HepG2 (cell line): ENCODE data around the gene EPHB4. TPM values are rescaled to one million over a fixed set of nuclear protein-coding genes. Genes with fewer than 3 reads are reported as not detected.
A peak's percentile ranks its signal among the peaks of the same experiment; 100 is the strongest.

Experiments
- CERS6 ChIP-seq: sonication (generic); formaldehyde crosslinking; IDR thresholded peaks from 2 replicates; pipeline ENCODE4 v1.5.0; 2020; ENCODE audit warnings: missing genetic modification reagents
- MNT ChIP-seq: fragments of 450-650 bp; IDR thresholded peaks from 2 replicates; pipeline ENCODE4 v1.6.1; 2016
- NFYC ChIP-seq: IDR thresholded peaks from 2 replicates; pipeline ENCODE4 v1.6.1; 2016; ENCODE audit warnings: missing genetic modification reagents, missing compliant biosample characterization
- RERE ChIP-seq: IDR thresholded peaks from 2 replicates; pipeline ENCODE4 v1.6.1; 2016; ENCODE audit warnings: low read depth, missing genetic modification reagents, missing compliant biosample characterization
- RFXANK ChIP-seq: IDR thresholded peaks from 2 replicates; pipeline ENCODE4 v1.6.1; 2016
- SNAPC5 ChIP-seq: sonication (generic); formaldehyde crosslinking; IDR thresholded peaks from 2 replicates; pipeline ENCODE4 v1.8.1; 2023; ENCODE audit warnings: mild to moderate bottlenecking, missing genetic modification reagents, borderline replicate concordance
- ZNF142 ChIP-seq: sonication (generic); formaldehyde crosslinking; IDR thresholded peaks from 2 replicates; pipeline ENCODE4 v1.4.0; 2020; ENCODE audit warnings: missing genetic modification reagents
- ZNF232 ChIP-seq: sonication (generic); formaldehyde crosslinking; IDR thresholded peaks from 2 replicates; pipeline ENCODE4 v1.4.0; 2020; ENCODE audit warnings: missing genetic modification reagents, borderline replicate concordance
- ZNF292 ChIP-seq: sonication (generic); formaldehyde crosslinking; IDR thresholded peaks from 2 replicates; pipeline ENCODE4 v1.8.1; 2022; ENCODE audit warnings: mild to moderate bottlenecking, low read depth, missing genetic modification reagents, borderline replicate concordance
- ZNF317 ChIP-seq: sonication (generic); formaldehyde crosslinking; IDR thresholded peaks from 2 replicates; pipeline ENCODE4 v1.5.0; 2020; ENCODE audit warnings: mild to moderate bottlenecking, missing genetic modification reagents
- ZNF740 ChIP-seq: sonication (generic); formaldehyde crosslinking; IDR thresholded peaks from 2 replicates; pipeline ENCODE4 v1.4.0; 2020; ENCODE audit warnings: missing genetic modification reagents
- ZNF747 ChIP-seq: sonication (generic); formaldehyde crosslinking; IDR thresholded peaks from 2 replicates; pipeline ENCODE4 v1.8.1; 2023; ENCODE audit warnings: missing genetic modification reagents, mild to moderate bottlenecking, borderline replicate concordance
- polyA plus RNA-seq, 8 experiments: library from polyadenylated mRNA; depleted of rRNA in 3 of 8; stranded (reverse) in 7 of 8; unstranded in 1 of 8; fragments of >200 nt; fragmentation: Illumina TruSeq in 4 of 8; extraction: Trizol in 4 of 8; gene quantifications; 2 replicates each; pipeline versions ENCODE4 v1.2.1 to v1.2.3, GENCODE V29; 2011 to 2016; ENCODE audit warnings: low read depth in 4 of 8, missing spikeins in 1 of 8, mixed read lengths in 1 of 8; ENCODE audit not compliant: insufficient read depth in 1 of 8
- total RNA-seq, 5 experiments: library from RNA; depleted of rRNA; stranded (reverse); fragments of >200 nt; fragmentation: Illumina TruSeq; extraction: Trizol; gene quantifications; 2 replicates each; pipeline ENCODE4 v1.2.3, GENCODE V29; 2016; ENCODE audit warnings: low read depth in 1 of 5

Gene EPHB4
- total and polyA plus RNA-seq, 2 of the 13 experiments (the other 11 are each of a cell fraction or from before 2014, with no cell fraction given), result 61.4 to 69.6 TPM

GRCh38 chr7:100852048-100852872 lies 24.9 kb upstream of the EPHB4 start, which contains the start of gene SLC12A9 (continued):
- TF ChIP-seq SNAPC5 (CRISPR knock-in tag) (no peak), RFXANK (CRISPR knock-in tag) (no peak), ZNF232 (peak; percentile 43; the same call in 1 of the 2 replicates), ZNF317 (CRISPR knock-in tag) (peak; percentile 29; the same call in 1 of the 2 replicates), ZNF747 (CRISPR knock-in tag) (peak; percentile 58; the same call in 1 of the 2 replicates), ZNF292 (CRISPR knock-in tag) (peak; percentile 37), ZNF142 (CRISPR knock-in tag) (0 out of 2 replicates have a peak, but pooled peaks have one; percentile 43), ZNF740 (CRISPR knock-in tag) (peak; percentile 54; the same call in 1 of the 2 replicates), MNT (peak; percentile 89), RERE (no peak), NFYC (CRISPR knock-in tag) (peak; percentile 55), CERS6 (CRISPR knock-in tag) (no peak)
